SK-N-SH (cell line): ENCODE results near the gene SHISA5. TPM values are rescaled to one million over a fixed set of nuclear protein-coding genes. Genes with fewer than 3 reads are reported as not detected.
"Not testable (repeated sequence)": the region's sequence is repeated elsewhere in the genome, so short reads cannot be mapped to it uniquely, and the experiment has no call there.

ENCODE experiments used
- CTCF ChIA-PET: fragments of 300-600, 350-600 bp; formaldehyde crosslinking; extraction: SDS; loops from one replicate; lab custom pipeline; 2021; lab: Yijun Ruan, JAX
- POLR2A ChIA-PET: fragments of 350-600 bp; sonication (Branson Sonifier 250); formaldehyde crosslinking; extraction: SDS; loops from one replicate; lab custom pipeline; 2020; ENCODE audit warnings: antibody characterized with exemption, inconsistent platforms; lab: Yijun Ruan, JAX
- DNase-seq: peaks from one replicate; pipeline ENCODE4 v3.0.0; 2012
- H2AFZ ChIP-seq: fragments of 200-600 bp; sonication (generic); 2 replicates; pipeline ENCODE4 v1.8.1; 2016; ENCODE audit warnings: antibody characterized with exemption, mild to moderate bottlenecking, low read depth
- H3F3A ChIP-seq: fragments of 200-600 bp; sonication (generic); replicated peaks from 2 replicates; pipeline ENCODE3; 2016; ENCODE audit warnings: antibody characterized with exemption, mild to moderate bottlenecking; ENCODE audit not compliant: insufficient read depth
- H3K27ac ChIP-seq, 2 experiments: fragments of 200-500 bp in 1 of 2; fragments of 200-600 bp in 1 of 2; sonication (Bioruptor generic) in 1 of 2; sonication (generic), shearing (Covaris generic) in 1 of 2; 2 replicates each; pipeline versions ENCODE4 v1.5.1 to v1.6.1; 2014 to 2016; ENCODE audit warnings: low read depth in 2 of 2, inconsistent platforms in 1 of 2, low read length in 1 of 2, mild to moderate bottlenecking in 1 of 2, mixed read lengths in 1 of 2
- H3K27me3 ChIP-seq: fragments of 200-600 bp; sonication (generic), shearing (Covaris generic); 2 replicates; pipeline ENCODE4 v1.6.1; 2016; ENCODE audit warnings: mixed run types; ENCODE audit not compliant: insufficient read depth
- H3K36me3 ChIP-seq, 2 experiments: fragments of 200-500 bp in 1 of 2; fragments of 200-600 bp in 1 of 2; sonication (Bioruptor generic) in 1 of 2; sonication (generic) in 1 of 2; replicated peaks in 1 of 2; 2 replicates each; pipeline versions ENCODE3 to v1.5.1; 2014 to 2016; ENCODE audit warnings: low read length in 1 of 2, mild to moderate bottlenecking in 1 of 2; ENCODE audit not compliant: insufficient read depth in 2 of 2, control insufficient read depth in 1 of 2
- H3K4me1 ChIP-seq, 2 experiments: fragments of 200-500 bp in 1 of 2; fragments of 200-600 bp in 1 of 2; sonication (Bioruptor generic) in 1 of 2; sonication (generic), shearing (Covaris generic) in 1 of 2; 2 replicates each; pipeline versions ENCODE4 v1.5.1 to v1.6.1; 2014 to 2016; ENCODE audit warnings: low read depth in 1 of 2, low read length in 1 of 2, mixed run types in 1 of 2; ENCODE audit not compliant: insufficient read depth in 2 of 2, control insufficient read depth in 1 of 2
- H3K4me2 ChIP-seq: fragments of 200-600 bp; sonication (generic), shearing (Covaris generic); 2 replicates; pipeline ENCODE4 v1.6.1; 2017; ENCODE audit warnings: mixed run types
- H3K4me3 ChIP-seq, 2 experiments: fragments of 200-500 bp in 1 of 2; fragments of 200-600 bp in 1 of 2; sonication (Bioruptor generic) in 1 of 2; sonication (generic), shearing (Covaris generic) in 1 of 2; 2 replicates each; pipeline versions ENCODE4 v1.5.1 to v1.8.1; 2014 to 2016; ENCODE audit warnings: low read depth in 2 of 2, inconsistent platforms in 1 of 2, low read length in 1 of 2, mild to moderate bottlenecking in 1 of 2, mixed read lengths in 1 of 2, moderate library complexity in 1 of 2
- H3K79me2 ChIP-seq: fragments of 200-600 bp; sonication (generic); 2 replicates; pipeline ENCODE4 v1.8.1; 2017; ENCODE audit warnings: mild to moderate bottlenecking; ENCODE audit not compliant: insufficient read depth
- H3K9ac ChIP-seq: fragments of 200-600 bp; sonication (generic); 2 replicates; pipeline ENCODE4 v1.6.1; 2017; ENCODE audit warnings: mixed run types
- H3K9me2 ChIP-seq: fragments of 200-600 bp; sonication (generic); 2 replicates; pipeline ENCODE4 v1.6.1; 2017; ENCODE audit warnings: mixed run types
- H3K9me3 ChIP-seq: fragments of 200-600 bp; sonication (generic); 2 replicates; pipeline ENCODE4 v1.6.1; 2017; ENCODE audit warnings: mixed run types, mild to moderate bottlenecking, moderate library complexity
- H4K20me1 ChIP-seq: fragments of 200-600 bp; sonication (generic); 2 replicates; pipeline ENCODE4 v1.6.1; 2017; ENCODE audit warnings: mild to moderate bottlenecking, mixed run types; ENCODE audit not compliant: insufficient read depth
- ELF1 ChIP-seq: IDR thresholded peaks from 2 replicates; pipeline ENCODE4 v1.4.0; 2012
- FOXM1 ChIP-seq: IDR thresholded peaks from 2 replicates; pipeline ENCODE4 v1.4.0; 2012; ENCODE audit warnings: low read depth, mild to moderate bottlenecking
- SIN3A ChIP-seq: IDR thresholded peaks from 2 replicates; pipeline ENCODE4 v1.6.1; 2012; ENCODE audit warnings: low read depth, mild to moderate bottlenecking, low read length, moderate library complexity, borderline replicate concordance
- TAF1 ChIP-seq: IDR thresholded peaks from 2 replicates; pipeline ENCODE4 v1.6.1; 2012; ENCODE audit warnings: low read depth, mild to moderate bottlenecking, low read length, moderate library complexity, borderline replicate concordance
- WGBS: methylation state at CpG from one replicate; pipeline ENCODE4 v1.1.6; 2017; ENCODE audit warnings: low lambda C conversion rate; 5-methylcytosine and 5-hydroxymethylcytosine counted together
- polyA plus RNA-seq, 3 experiments: library from polyadenylated mRNA; depleted of rRNA; stranded (reverse); fragments of >200 nt; gene quantifications; 2 replicates each; pipeline ENCODE4 v1.2.3, GENCODE V29; 2012
- TF ChIP-seq, protein P1 (sequence below): IDR thresholded peaks from 2 replicates; pipeline ENCODE4 v1.4.0; 2012; ENCODE audit warnings: low read depth, borderline replicate concordance
- TF ChIP-seq, protein P2 (sequence below): IDR thresholded peaks from 2 replicates; pipeline ENCODE4; 2012
- TF ChIP-seq, protein P3 (sequence below): fragments of 200-600 bp; sonication (generic); IDR thresholded peaks from 2 replicates; pipeline ENCODE4 v1.6.1; 2017; ENCODE audit warnings: antibody characterized with exemption, mild to moderate bottlenecking, moderate library complexity

The SHISA5 gene
- polyA plus RNA-seq, 1 of the 3 experiments (the other 2 are of a cell fraction) = 194 TPM

DNA sequence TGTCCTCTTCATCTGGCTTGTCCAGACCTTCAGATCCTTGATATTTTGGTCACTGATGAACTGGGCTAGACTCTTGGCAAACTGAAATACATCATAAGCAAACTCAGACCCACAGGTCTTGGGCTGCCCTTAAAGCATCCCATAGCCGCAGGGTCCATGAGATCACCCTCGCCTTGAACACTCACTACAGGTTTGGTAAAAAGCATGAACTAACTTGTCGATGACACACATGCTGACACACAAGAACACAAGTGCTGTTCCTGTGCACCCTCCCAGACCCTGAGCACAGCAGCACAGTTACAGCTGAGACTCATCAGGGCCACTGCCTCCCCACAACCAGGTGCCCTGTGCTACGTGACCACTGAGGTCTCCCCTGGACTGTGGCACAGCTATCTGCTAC lies 31.6 kb upstream of the SHISA5 start (continued):
- TF ChIP-seq, protein P1, sequence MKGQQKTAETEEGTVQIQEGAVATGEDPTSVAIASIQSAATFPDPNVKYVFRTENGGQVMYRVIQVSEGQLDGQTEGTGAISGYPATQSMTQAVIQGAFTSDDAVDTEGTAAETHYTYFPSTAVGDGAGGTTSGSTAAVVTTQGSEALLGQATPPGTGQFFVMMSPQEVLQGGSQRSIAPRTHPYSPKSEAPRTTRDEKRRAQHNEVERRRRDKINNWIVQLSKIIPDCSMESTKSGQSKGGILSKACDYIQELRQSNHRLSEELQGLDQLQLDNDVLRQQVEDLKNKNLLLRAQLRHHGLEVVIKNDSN = no peak
- TF ChIP-seq TAF1 = no peak

DNA sequence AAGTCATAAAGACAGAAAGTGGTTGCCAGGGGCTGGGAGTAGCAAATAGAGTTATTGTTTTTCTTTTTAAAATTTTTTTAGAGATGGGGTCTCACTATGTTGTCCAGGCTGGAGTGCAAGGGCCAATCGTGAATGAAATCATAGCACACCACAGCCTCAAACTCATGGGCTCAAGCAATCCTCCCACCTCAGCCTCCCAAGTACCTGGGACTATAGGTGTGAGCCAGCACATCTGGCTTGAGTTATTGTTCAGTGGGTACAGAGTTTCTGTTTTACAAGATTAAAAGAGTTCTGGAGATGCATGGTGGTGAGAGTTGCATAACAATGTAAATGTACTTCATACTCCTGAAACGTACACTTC lies 29.0 kb upstream of the SHISA5 start:
- Histone ChIP-seq H3K36me3 (peaks cover 0 to 18% of the 10 kb centered on the region in 2 experiments), H3K9me3 (no peaks in the 10 kb centered on the region), H3K9ac (no peak overlapping the region), H3F3A (peaks cover 3% of the 10 kb centered on the region), H3K27ac (no peak overlapping the region), H3K9me2 (no peaks in the 10 kb centered on the region), H4K20me1 (no peaks in the 10 kb centered on the region), H3K4me3 (no peak overlapping the region), H2AFZ (no peak overlapping the region), H3K4me1 (no peaks in the 10 kb centered on the region), H3K4me2 (no peak overlapping the region), H3K27me3 (no peaks in the 10 kb centered on the region), H3K79me2 (no peaks in the 10 kb centered on the region)
- CTCF ChIA-PET = interaction anchor here (1.6 kb wide), 2 partner anchors 26 to 97 kb away, joined by 3 to 7 read pairs; no protein-coding TSS in a partner anchor
- 90% methylated on average over 2 of the region's 2 CpGs for WGBS
- POLR2A ChIA-PET = no interaction called here
- DNase-seq = no peak
- no peak for TF ChIP-seq ELF1

DNA sequence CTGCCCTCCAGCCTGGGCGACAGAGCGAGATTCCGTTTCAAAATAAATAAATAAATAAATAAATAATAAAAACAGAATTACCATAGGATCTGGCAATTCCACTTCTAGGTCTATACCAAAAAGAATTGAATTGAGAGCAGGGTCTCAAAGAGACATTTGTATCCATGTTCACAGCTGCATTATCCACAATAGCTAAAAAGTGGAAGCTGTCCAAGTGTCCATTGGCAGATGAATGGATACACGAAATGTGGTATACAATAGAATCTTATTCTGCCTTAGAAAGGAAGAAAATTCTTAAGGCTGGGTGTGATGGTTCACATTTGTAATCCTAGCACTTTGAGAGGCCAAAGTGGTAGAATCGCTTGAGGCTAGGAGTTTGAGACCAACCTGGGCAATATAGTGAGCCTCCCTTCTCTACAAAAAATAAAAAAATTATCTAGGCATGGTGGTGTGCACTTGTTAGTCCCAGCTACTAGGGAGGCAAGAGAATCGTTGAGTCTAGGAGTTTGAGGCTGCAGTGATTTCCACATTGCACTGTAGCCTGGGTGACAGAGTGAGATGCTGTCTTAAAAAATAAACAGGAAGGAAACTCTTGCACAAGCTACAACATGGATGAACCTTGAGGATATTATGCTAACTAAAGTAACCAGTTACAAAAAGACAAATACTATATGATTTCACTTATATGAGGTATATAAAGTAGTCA lies 28.4 kb upstream of the SHISA5 start:
- H3F3A ChIP-seq = peaks cover 3% of the 10 kb centered on the region
- WGBS = 94% methylated on average over 6 of the region's 6 CpGs
- DNase-seq = no peak
- no peaks in the 10 kb centered on the region for H3K4me1 ChIP-seq
- no peak overlapping the region for H3K9ac ChIP-seq
- H4K20me1 ChIP-seq = no peaks in the 10 kb centered on the region
- no peaks in the 10 kb centered on the region for H3K9me3 ChIP-seq
- no peak overlapping the region for H3K4me3 ChIP-seq
- no peak overlapping the region for H3K4me2 ChIP-seq
- TF ChIP-seq FOXM1 (no peak), SIN3A (no peak)
- TF ChIP-seq, protein P2, sequence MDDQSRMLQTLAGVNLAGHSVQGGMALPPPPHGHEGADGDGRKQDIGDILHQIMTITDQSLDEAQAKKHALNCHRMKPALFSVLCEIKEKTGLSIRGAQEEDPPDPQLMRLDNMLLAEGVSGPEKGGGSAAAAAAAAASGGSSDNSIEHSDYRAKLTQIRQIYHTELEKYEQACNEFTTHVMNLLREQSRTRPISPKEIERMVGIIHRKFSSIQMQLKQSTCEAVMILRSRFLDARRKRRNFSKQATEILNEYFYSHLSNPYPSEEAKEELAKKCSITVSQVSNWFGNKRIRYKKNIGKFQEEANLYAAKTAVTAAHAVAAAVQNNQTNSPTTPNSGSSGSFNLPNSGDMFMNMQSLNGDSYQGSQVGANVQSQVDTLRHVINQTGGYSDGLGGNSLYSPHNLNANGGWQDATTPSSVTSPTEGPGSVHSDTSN = no peak
- TF ChIP-seq, protein P3, sequence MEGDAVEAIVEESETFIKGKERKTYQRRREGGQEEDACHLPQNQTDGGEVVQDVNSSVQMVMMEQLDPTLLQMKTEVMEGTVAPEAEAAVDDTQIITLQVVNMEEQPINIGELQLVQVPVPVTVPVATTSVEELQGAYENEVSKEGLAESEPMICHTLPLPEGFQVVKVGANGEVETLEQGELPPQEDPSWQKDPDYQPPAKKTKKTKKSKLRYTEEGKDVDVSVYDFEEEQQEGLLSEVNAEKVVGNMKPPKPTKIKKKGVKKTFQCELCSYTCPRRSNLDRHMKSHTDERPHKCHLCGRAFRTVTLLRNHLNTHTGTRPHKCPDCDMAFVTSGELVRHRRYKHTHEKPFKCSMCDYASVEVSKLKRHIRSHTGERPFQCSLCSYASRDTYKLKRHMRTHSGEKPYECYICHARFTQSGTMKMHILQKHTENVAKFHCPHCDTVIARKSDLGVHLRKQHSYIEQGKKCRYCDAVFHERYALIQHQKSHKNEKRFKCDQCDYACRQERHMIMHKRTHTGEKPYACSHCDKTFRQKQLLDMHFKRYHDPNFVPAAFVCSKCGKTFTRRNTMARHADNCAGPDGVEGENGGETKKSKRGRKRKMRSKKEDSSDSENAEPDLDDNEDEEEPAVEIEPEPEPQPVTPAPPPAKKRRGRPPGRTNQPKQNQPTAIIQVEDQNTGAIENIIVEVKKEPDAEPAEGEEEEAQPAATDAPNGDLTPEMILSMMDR = no peak
- H3K27ac ChIP-seq = no peak overlapping the region
- no peaks in the 10 kb centered on the region for H3K79me2 ChIP-seq
- no peaks in the 10 kb centered on the region for H3K9me2 ChIP-seq
- POLR2A ChIA-PET = no interaction called here
- H2AFZ ChIP-seq = no peak overlapping the region
- CTCF ChIA-PET = interaction anchor here (0.7 to 1.7 kb wide), 4 partner anchors 16 to 96 kb away, joined by 3 to 7 read pairs (median 4); no protein-coding TSS in a partner anchor
- H3K27me3 ChIP-seq = no peaks in the 10 kb centered on the region
- peaks cover 0 to 18% of the 10 kb centered on the region in 2 experiments for H3K36me3 ChIP-seq

DNA sequence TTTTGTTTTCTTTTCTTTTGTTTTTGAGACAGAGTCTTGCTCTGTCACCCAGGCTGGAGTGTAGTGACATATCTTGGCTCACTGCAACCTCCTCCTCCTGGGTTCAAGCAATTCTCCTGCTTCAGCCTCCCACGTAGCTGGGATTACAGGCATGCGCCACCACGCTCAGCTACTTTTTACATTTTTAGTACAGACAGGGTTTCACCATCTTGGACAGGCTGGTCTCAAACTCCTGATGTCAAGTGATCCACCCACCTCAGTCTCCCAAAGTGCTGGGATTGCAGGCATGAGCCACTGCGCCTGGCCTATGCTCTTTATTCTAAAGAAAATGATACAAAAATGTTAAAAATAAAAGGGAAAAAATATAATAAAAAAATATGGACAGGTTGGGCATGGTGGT lies 26.7 kb upstream of the SHISA5 start:
- 98% methylated on average over 4 of the region's 4 CpGs for WGBS
- H3K9ac ChIP-seq, H2AFZ ChIP-seq, H3K9me2 ChIP-seq, DNase-seq, H3K4me3 ChIP-seq, H3K27ac ChIP-seq, H3K79me2 ChIP-seq, H4K20me1 ChIP-seq, H3F3A ChIP-seq, H3K4me2 ChIP-seq, H3K27me3 ChIP-seq, POLR2A ChIA-PET, H3K9me3 ChIP-seq, H3K4me1 ChIP-seq: not testable (repeated sequence)
- CTCF ChIA-PET = interaction anchor here (0.6 to 1.7 kb wide), 4 partner anchors 17 to 119 kb away, joined by 3 to 5 read pairs (median 4); no protein-coding TSS in a partner anchor
- H3K36me3 ChIP-seq = peaks cover 0 to 21% of the 10 kb centered on the region in 2 experiments
